Sciatic nerve (tissue), 2 donors: ENCODE measurements around the gene PLP2. TPM values are rescaled to one million over a fixed set of nuclear protein-coding genes. Genes with fewer than 3 reads are reported as not detected.
A peak's percentile ranks its signal among the peaks of the same experiment; 100 is the strongest.
"Not testable (repeated sequence)": the region's sequence is repeated elsewhere in the genome, so short reads cannot be mapped to it uniquely, and the experiment has no call there.

Experiments
- ATAC-seq: fragments of 200-7000 bp; cut with Tn5 transposase; one replicate; pipeline ENCODE4 v1.9.1; 2020; ENCODE audit warnings: mild to moderate bottlenecking, moderate library complexity
- DNase-seq: peaks from one replicate; pipeline ENCODE4 v3.0.0-alpha.2; 2020; ENCODE audit warnings: low spot score
- intact Hi-C: fragments of 100-400 bp; cut with DNase I; formaldehyde crosslinking; loops from one replicate; pipeline ENCODE4 v1.14.2; 2022
- total RNA-seq: library from RNA; stranded (reverse); fragmentation: NEBNext Ultra II Directional; extraction: Animal tissue kit (Norgen Biotek cat#: 25700); gene quantifications from one replicate; pipeline ENCODE4 v1.2.1, GENCODE V29; 2021
- donor health status: DM: no; HTN: no; CAD: no.
- donor health status: DM: no; HTN: no; CAD: no.

The PLP2 gene, protein sequence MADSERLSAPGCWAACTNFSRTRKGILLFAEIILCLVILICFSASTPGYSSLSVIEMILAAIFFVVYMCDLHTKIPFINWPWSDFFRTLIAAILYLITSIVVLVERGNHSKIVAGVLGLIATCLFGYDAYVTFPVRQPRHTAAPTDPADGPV
- 103 TPM for total RNA-seq

DNA sequence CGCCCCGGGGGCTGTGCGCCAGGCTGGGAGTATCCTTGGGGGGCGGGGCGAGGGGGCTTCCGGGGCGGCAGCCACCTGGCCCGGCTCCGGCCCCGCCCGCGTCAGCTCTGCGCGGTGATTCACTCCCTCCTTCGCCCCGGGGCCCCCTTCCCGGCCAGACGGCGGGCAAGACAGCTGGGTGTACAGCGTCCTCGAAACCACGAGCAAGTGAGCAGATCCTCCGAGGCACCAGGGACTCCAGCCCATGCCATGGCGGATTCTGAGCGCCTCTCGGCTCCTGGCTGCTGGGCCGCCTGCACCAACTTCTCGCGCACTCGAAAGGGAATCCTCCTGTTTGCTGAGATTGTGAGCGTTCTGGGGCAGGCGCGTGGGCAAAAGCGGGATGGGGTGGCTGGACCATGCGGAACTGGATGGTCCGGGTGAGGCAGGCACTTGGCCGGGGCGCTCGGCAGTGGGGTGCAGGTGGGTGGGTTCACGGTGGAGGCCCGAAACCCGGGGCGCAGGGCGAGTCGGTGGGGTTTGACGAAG, at the start of gene PLP2:
PLP2 (plus strand) TSS at position 147 of the 528 bp plus-strand sequence; CDS start at position 250, 103 bp downstream.
- peak; percentile 28 for ATAC-seq
- intact Hi-C loops, result no loop called here
- no peak for DNase-seq

GRCh38 chrX:49122499-49122898, 49.2 kb upstream of the PLP2 start:
- DNase-seq (no peak), ATAC-seq (no peak)
- intact Hi-C loops, result no loop called here

GRCh38 chrX:49127742-49128258, 43.9 kb upstream of the PLP2 start:
- DNase-seq, ATAC-seq, intact Hi-C loops: not testable (repeated sequence)

DNA sequence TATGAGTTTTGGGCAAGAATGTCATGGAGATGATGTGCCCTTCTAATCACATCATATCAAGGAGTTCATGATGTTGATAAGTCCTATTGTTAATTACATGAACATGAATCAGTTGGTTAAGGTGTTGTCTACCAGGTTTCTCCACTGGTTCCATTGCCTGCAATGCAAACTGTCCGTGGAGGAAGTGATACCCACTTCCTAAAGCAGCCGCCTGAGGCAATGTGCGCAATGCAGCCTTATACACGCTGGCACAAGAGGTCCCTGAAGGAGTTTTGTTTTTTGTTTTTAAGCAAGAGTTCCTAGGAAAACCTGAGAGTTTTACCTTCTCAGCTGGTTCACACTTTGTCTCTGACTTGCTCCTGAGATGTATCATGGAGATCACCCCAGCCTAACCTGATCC, 42.3 kb upstream of the PLP2 start:
- DNase-seq (no peak), ATAC-seq (no peak)
- intact Hi-C loops, result no loop called here

- ATAC-seq, intact Hi-C loops, DNase-seq: not testable (repeated sequence)
Observed at GRCh38 chrX:49132275-49132674, 39.4 kb upstream of the PLP2 start.

DNA sequence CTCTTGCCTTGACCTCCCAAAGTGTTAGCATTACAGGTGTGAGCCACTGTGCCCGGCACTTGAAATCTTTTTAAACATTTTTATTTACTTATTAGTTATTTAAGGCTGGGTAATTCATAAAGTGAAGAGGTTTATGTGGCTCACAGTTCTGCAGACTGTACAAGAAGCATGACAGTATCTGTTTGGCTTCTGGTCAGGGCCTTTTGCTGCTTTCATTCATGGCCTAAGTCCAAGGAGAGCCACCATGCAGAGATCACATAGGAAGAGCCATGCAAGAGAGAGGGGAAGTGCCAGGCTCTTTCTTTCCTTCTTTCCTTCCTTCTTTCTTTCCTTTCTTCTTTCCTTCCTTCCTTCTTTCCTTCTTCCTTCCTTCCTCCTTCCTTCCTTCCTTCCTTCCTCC, 37.9 kb upstream of the PLP2 start:
- no peak for ATAC-seq
- no peak for DNase-seq
- intact Hi-C loops, result no loop called here

GRCh38 chrX:49137492-49137891, 34.2 kb upstream of the PLP2 start:
- ATAC-seq (no peak), DNase-seq (no peak)
- intact Hi-C loops, result no loop called here

DNA sequence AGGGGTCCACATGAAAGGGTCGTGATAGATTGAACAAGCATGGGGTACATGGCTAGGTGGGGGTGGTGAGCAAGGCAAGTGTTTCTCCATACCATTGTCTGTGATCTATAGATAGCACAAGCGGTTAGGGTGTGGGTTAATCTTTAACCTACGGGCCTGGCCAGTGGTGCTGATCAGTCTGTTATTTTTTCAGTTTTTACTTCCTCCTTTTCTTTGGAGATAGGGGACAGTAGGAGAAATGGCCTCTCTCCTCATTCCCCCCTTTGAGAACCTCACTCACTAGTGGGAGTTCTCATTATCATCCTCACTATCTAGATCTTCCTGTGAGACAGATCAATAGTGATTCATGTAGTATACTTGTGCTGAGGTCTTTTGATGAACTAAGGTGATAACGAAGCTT, 32.0 kb upstream of the PLP2 start:
- intact Hi-C loops, result no loop called here
- ATAC-seq, result no peak
- DNase-seq, result no peak

DNA sequence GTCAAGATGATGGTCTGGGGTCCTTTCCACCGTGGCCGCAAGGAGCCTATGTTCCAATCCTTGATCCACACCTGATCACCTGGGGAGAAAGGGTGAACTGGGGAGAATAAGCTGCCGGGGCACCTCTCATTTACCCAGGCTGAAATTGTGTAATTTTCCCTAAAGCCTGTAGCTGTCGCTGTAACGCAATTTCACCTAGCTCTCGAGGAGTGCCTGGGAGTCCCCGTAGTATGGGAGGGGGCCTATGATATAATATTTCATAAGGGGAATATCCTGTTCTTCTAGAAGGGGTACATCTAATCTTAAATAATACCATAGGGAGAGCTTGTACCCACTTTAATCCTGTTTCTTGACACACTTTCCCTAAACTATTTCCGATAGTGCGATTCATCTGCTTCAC, 29.4 kb upstream of the PLP2 start:
- intact Hi-C loops, DNase-seq: not testable (repeated sequence)

GRCh38 chrX:49143154-49143553, 28.5 kb upstream of the PLP2 start:
- intact Hi-C loops, DNase-seq, ATAC-seq: not testable (repeated sequence)

More for the DNA sequence above, 29.4 kb upstream of the PLP2 start:
- ATAC-seq, result not testable (repeated sequence)

GRCh38 chrX:49147282-49147681, 24.4 kb upstream of the PLP2 start:
- intact Hi-C loops, result no loop called here
- ATAC-seq (no peak), DNase-seq (no peak)

DNA sequence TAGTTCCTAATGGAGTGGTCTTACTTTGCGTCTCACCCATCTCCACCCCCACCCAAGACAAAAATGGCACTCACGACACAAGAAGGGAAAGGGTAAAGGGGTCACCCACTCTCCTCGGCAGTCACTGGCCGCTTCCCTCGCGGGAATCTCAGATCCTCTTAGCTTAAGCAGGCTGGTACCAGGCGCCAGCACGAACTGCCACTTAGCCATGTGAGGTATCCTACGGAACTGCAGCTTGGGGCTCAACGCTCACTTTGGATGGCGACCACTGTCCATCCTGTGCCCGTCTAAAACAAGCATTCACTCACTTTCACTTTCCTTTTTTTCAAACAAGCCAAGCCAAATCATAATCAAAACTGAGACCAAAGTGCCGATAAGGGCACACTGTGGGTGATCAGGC, 23.8 kb upstream of the PLP2 start:
- intact Hi-C loops, result no loop called here
- ATAC-seq (no peak), DNase-seq (no peak)

- intact Hi-C loops, ATAC-seq: not testable (repeated sequence)
Observed at GRCh38 chrX:49148390-49149100, 23.2 kb upstream of the PLP2 start.

DNA sequence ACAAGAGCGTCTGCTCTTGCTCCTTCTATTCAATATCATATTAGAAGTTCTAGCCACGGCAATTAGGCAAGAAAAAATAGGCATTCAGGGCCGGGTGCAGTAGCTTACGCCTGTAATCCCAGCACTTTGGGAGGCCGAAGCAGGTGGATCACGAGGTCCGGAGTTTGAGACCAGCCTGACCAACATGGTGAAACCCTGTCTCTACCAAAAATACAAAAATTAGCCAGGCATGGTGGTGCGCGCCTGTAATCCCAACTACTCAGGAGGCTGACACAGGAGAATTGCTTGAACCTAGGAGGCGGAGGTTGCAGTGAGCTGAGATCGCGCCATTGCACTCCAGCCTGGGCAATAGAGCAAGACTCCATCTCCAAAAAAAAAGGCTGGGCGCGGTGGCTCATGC, 22.4 kb upstream of the PLP2 start:
- DNase-seq, intact Hi-C loops, ATAC-seq: not testable (repeated sequence)

More at GRCh38 chrX:49148390-49149100, 23.2 kb upstream of the PLP2 start:
- not testable (repeated sequence) for DNase-seq

- intact Hi-C loops, result no loop called here
- ATAC-seq (no peak), DNase-seq (no peak)
Observed at GRCh38 chrX:49153467-49153866, 18.2 kb upstream of the PLP2 start.

DNA sequence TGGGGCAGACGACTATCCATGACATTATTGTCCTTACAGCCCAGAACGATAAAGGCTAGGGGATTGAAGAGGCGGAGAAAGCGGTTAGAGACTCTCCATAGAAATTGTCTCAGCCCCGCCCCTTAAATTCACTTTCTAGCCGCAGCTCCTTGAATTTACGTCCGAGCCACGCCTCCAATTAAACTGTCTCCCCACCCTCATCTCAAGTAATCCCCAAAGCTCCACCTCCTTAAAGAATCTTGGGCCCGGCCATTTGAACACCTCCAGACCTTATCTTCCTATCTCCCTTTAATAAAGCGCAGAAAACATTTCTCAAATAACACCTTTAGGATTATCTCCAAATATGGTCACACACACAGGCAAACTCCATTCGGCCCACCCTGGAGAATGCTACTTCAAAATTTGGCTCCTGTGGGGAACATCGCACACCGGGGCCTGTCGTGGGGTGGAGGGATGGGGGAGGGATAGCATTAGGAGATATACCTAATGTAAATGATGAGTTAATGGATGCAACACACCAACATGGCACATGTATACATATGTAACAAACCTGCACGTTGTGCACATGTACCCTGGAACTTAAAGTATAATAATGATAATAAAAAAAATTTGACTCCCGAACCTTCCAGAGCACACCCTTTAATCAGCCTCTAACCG, 16.3 kb upstream of the PLP2 start:
- no peak for DNase-seq
- peak; percentile 51 for ATAC-seq
- intact Hi-C loops, result no loop called here

- ATAC-seq, result peak; percentile 96
- DNase-seq, result peak; percentile 93
- intact Hi-C loops, result no loop called here
Observed at GRCh38 chrX:49155900-49156837, 15.5 kb upstream of the PLP2 start.

GRCh38 chrX:49157194-49157593, 14.5 kb upstream of the PLP2 start:
- DNase-seq (no peak), ATAC-seq (no peak)
- intact Hi-C loops, result no loop called here

- intact Hi-C loops, result no loop called here
- ATAC-seq (no peak), DNase-seq (no peak)
Observed at GRCh38 chrX:49160908-49161307, 10.8 kb upstream of the PLP2 start.
